NT2/D1 (cell line): ENCODE results near the gene PRDX3.

Experiments used
- SUZ12 ChIP-seq: IDR thresholded peaks from 2 replicates; pipeline ENCODE4 v1.6.1; 2011; ENCODE audit not compliant: insufficient read length, insufficient read depth; ENCODE audit errors: extremely low read depth
- YY1 ChIP-seq: IDR thresholded peaks from 2 replicates; pipeline ENCODE4 v1.6.1; 2011; ENCODE audit not compliant: insufficient read length, insufficient read depth
- ZNF274 ChIP-seq: IDR thresholded peaks from 2 replicates; pipeline ENCODE4 v1.6.1; 2011; ENCODE audit warnings: mild to moderate bottlenecking, low read depth, low read length

GRCh38 chr10:119209736-119210355 lies 31.2 kb upstream of the PRDX3 start:
- no peak for TF ChIP-seq YY1
- TF ChIP-seq ZNF274: no peak
- no peak for TF ChIP-seq SUZ12
